NCI-H446 (cell line): ENCODE results near the gene MAPK4.
A peak's percentile ranks its signal among the peaks of the same experiment; 100 is the strongest.
"Not testable (repeated sequence)": the region's sequence is repeated elsewhere in the genome, so short reads cannot be mapped to it uniquely, and the experiment has no call there.

ENCODE experiments used
- DNase-seq, 2 experiments: peaks; one replicate each; lab custom pipeline; 2025; lab: John Stamatoyannopoulos, UW

MAPK4 gene

DNA sequence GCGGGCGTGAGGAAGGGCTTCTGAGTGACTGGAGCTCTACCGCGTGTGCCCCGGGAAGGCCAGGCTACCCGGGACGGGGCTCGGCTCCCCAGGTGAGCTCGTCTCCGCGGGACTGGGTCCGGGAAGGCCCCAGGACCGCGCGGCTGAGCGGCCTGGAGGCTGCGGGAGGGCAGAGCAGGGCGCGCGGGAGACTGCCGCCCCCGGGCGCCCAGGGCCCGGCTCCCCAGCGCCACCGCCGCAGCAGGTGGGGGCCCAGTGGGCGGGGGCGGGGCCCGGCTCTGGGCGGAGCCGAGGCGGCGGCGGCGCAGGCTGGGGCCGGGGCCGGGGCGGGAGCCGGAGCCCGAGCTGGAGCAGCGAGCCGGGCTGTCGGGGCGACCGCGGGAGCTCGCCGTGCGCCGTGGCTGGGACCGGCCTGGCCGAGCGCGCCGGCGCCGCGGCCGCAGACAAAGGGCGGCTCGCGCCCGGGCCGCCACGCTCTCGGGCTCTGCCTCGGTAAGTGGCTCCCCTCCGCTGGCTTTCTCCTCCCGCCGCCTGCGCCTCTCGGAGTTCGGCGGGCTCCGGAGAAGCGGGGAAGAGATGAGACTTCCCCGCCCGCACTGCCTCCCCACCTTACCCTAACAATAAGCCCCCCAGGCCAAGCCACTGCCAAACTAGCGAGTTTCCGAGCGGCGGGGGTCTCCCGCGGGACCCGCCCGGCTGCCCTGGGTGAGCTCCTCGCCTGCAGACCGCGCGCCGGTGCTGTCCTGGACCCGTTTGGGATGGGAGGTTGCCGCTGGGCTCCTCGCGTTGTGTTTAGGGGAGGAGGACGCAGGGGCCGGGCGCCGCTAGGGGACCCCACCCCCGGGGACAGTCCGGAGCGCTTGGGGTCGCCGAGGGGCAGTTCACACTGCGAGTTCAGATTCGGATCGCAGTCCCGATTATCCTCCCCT is at the start of gene MAPK4:
MAPK4 (plus strand) TSS at position 336 of the 929 bp plus-strand sequence. CDS start 103,872 bp downstream, outside the sequence.
- DNase-seq: peak in 1 of 2 experiments; percentile 15

DNA sequence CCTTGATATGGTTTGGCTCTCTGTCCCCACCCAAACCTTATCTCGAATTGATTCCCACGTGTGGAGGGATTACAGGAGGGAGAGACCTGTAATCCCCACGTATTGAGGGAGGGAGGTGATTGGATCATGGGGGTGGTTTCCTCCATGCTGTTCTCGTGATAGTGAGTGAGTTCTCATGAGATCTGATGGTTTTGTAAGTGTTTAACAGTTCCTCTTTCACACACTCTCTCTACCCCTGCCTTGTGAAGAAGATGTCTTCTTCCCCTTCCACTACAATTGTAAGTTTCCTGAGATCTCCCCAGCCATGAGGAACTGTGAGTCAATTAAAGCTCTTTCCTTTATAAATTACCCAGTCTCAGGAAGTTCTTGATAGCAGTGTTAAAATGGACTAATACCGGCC is 42.6 kb upstream of the MAPK4 start:
- DNase-seq: not testable (repeated sequence)

DNA sequence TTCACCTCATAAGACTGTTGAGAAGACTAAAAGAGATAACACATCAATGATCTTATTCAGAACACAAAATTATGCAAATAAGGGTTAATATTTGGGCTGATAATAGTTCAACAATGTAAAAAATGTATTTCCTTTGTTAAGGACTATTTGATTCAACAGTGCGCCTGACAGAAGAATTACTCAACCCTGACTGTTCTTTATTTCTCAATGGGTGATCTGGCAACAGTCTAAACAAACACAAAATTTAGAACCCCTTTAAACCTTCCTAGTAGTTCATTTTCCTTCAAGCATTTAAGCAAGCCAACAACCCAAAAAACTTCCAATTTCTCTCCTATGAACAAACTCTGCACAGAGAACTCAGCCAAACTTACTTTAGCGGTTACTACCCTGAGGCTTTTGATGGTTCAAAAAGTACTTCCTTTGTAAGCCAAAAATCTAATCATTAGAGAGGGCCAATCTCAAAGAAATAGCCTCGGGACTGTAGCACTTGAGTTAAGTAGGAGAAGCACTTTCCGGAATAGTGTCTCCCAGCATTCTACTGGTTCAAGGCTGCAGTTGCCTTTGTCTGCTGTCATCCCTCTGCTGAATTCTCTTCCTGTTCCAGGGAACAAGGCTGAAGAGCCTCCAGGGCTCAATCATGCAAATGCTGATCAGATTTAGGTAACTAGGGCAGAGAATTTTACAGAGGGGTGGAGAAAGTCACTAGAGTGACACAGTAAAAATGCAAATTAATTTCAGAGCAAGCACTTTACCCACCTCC is 40.9 kb upstream of the MAPK4 start:
- no peak for DNase-seq

DNA sequence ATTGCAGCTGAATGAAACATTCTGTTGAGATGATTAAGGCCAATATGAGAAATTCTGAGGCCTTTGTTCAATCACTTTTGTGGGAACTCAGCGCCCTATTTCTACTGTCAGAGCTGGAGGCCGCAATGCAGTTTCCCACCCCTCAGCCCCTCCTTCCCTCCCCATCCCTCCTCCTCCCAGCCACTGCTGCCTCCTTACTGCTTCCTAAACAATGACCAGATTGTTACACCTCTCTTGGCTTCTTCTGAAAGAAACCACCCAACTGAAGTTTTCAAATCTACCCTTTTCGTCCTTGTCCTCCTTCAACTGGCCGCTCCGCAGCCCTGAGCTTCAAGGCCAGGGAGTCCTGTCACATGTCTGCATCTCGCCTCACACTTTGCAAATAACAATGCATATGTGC is 36.7 kb upstream of the MAPK4 start:
- DNase-seq: no peak

DNA sequence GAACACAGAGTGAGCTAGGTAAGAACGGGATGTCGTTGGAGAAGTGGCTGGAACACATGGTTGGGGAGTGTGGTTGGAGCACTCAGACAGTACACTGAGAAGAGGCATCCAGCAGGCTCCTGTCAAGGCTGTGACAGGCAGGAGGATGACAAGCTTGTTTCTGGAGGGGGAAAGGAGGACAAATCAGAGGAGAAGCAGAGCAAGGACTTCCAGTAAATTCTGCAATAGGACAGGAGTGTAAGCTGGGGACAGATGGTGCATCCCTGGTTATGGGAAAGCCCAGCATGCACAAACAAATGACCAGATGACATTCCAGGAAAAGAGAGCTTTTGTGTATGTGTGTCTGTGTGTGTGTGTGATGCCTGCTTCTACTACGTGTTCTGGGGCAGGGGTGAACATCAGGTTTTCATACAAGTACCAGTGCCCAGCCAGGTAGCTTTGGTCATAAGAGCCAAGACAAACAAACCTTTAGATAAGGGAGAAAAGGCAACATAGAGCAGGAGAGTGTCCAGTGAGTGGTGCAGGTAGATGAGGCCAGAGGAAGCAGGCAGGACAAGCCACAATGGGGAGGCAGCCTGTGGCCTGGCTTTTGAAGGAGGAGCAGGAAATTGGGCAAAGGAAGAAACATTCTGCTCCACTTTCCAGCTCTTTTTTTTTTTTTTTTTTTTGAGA is 32.1 kb upstream of the MAPK4 start:
- DNase-seq: no peak

DNA sequence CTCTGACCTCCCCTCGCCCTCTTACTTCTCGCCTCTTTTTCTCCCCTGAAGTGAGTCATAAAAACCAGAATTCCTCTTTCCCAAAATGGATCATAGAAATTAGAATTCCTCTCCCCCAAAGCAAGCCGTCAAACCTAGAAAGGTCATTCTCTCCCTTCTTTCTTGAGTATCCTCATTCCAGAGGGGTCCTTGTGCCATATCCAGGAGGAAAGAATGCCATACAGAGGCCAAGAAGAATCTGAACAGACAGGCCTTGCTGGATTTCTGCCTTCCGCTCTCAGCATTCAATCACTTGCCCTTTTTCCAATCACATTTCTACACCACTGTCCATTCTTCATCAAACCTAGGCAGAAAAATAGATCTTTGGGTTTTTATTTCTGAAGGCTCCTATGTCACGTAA is 31.1 kb upstream of the MAPK4 start:
- DNase-seq: no peak

DNA sequence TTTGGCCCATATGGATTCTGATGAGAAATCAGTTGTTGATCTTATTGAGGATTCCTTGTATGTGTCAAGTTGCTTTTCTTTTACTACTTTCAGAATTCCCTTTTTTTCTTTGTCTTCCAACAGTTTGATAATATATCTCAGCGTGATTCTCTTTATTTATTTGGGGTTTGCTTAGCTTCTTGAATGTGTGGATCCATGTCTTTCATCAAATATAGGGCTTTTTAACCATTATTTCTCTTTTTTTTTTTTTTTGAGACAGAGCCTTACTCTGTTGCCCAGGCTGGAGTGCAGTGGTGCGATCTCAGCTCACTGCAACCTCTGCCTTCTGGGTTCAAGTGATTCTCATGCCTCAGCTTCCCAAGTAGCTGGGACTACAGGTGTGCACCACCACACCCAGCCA is 26.1 kb upstream of the MAPK4 start:
- DNase-seq: not testable (repeated sequence)

DNA sequence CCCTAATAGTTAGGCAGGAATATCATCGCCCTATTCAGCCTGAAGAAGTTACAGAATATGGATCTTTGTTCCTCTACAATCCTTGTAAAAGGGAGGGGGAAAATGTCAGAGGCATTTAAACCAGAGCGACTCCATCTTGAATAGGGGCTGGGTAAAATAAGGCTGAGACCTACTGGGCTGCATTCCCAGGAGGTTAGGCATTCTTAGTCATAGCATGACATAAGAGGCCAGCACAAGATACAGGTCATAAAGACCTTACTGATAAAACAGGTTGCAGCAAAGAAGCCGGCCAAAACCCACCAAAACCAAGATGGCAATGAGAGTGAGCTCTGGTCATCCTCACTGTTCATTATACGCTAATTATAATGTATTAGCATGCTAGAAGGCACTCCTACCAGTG is 15.4 kb upstream of the MAPK4 start:
- DNase-seq: not testable (repeated sequence)

DNA sequence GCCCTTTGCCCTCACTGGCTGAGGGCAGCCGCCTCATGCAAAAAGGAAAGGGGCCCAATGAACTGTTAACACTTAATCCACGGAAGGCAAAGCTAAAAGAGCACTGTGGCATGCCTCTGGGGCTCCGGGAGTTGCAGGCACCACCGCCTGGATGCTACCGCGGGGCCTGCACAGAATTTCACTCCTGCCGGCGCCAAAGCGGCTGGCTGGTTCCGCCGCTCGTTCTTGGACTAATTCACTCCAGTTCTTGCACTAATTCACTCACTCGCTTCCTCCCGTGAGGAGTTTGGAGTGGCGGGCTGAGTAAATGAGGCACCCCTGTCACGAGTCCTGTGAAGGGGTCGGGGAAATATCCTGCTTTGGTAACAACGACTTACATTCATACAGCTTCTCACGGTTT is 14.0 kb upstream of the MAPK4 start:
- DNase-seq: no peak

DNA sequence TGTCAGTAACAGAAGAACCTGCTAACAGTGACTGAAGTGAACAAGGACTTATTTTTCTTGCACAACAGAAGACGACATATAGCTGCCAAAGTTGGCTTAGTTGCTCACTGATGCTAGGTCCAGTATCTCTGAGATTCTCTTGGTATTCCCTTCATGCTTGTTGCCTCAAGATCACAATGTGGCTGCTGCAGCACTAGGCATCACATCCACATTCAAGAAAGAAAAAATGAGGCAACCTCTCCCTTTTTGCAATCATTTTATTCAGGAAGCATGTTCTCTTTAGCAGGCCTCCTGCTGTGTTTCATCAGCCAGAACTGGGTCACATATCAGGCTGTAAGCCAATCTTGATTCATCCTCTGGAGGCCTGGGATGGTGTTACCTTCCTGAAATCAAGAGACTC is 11.7 kb upstream of the MAPK4 start:
- DNase-seq: no peak

DNA sequence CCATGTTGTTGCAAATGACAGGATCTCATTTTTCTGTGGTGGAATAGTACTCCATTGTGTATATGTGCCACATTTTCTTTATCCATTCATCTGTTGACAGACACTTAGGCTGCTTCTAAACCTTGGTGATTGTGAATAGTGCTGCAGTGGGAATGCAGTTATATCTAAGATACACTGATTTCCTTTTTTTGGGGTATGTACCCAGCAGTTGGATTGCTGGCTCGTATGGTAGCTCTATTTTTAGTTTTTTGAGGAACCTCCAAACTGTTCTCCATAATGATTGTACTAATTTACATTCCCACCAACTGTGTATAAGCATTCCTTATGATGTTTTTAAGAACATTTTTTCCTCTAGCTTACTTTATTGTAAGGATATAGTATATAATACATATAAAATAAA is 8.2 kb upstream of the MAPK4 start:
- DNase-seq: not testable (repeated sequence)

DNA sequence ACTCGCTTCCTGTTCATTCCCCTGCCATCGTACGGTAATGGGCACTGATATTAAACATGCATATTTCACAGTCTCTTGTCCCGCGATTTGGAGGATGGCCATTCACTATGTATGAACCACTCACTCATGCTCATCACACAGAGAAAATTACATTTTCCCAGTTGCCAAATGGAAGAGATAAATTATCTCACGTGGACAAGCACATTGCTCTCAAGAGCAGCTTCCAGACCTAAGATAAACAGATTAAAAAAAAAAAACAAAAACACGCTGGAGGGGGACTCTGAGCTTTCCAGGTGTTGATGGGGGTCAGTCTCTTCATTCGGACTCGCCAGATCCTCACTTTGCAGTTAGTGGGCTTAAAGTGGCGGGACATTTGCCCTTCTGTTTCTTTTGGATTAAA is 1.7 kb upstream of the MAPK4 start:
- no peak for DNase-seq

DNA sequence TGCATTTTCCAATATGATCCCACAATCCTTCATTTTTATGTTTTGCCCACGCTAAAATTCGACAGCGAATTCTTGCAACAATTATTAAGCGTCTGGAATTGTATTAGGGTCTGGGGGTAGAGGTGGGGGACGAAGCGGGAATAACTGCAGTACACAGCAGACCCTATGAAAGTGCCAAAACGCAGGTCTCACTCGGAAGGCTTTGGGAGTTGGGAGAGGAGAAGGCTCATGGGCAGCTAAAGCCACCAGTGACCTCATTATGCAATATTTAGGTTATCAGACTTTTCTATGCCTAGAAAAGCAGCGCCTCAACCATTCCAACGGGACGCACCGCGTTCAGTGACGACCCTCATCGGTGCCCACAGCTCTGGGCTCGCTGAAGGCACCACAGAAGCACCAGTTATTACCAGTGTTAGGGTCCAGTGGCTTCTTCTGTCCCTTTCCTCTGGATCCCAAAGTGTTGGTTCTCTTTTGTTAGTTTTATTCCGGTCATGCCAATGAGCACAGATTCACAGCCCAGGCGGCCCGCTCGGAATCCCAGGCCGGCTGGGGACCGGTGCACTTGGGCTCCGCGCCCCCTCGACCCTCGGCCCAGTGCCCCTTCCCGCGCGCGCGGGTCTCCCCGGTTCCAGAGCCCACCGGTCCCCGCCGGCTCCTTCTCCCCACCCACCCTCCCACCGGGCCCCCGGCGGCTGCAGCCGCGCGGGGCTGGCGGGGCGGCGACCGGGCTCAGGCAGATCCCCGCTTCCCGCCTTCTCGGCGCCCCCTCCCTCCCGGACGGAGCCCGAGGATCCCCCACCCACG is 737 bp upstream of the MAPK4 start:
- DNase-seq: no peak

DNA sequence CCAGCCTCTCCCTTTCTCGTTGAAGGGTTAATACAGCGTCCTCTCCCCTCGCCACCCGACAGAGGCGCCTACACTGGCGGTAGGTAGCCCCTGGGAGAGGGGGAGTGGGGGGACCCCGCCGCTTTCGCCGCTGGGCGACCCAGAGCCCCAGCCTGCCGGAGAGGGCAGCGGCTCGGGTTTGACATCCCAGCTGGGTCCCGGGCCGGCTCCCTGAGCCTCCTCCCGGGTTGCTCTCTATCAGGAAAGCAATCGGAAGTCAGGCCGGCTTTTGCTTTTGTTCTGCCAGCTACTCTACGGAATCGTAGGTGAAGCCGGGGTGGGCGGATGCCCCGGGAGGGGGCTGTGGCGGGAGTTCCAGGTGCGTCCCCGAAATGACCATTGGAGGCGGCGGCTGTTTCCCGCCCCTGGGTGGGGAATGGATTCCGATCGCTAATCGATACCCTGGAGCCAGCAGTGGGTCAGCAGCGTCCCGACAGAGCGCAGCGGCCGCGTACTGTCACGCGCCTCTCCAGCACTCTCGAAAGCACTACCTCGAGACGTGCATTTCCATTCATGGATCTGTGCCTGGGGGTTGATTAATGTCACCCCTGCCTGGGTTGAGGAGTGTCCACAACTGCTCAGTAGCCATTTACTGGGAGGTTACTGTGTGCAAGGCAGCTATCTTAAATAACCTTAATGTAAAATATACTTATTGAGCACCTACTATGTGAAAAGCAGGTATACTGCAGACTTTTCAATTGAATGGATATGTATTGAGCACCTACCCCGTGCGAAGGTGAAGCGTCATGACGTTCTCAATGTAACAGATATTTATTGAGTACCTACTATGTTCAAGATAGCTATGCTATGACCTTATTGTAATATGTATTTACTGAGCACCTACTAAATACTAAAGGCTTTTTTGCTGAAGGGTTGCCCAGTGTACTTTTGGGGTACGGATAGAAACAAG is 1.1 kb downstream of the MAPK4 start:
- no peak for DNase-seq

DNA sequence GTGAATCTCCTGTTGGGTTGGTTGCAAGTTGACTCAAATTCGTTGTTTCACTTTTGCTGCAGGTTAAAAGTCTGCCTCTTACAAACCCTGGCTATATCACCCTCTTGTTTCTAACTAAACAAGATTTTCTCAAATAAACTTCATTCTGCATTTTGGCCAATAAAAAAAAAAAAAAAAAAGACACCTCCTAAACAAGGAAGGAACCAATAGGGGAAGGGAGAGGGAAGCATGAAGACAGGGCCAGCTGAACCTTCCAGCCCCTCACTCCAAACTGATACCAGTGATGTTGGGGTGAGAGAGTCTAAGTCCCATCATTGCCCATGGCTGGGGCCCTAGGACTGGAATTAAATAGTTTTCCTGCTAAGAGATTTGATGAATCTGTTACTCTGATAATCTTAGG is 2.4 kb downstream of the MAPK4 start:
- not testable (repeated sequence) for DNase-seq

DNA sequence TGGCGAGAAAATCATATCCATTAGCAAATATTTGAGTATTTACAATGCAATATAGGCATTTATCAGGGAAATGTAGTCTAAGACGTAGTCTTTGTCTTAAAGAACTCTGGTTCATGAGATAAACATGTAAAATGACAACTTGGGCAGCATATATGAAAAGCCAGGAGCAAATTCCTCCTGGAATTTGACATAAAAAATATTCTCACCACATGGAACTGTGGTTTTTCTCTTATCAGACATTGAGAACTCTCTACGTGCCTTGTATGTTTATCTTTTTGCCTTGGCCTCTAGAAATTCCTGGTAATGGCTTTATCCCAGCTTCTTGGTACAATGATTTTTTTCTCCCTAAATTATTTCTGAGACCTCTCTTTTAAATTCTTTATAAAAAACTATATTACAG is 2.8 kb downstream of the MAPK4 start:
- no peak for DNase-seq

DNA sequence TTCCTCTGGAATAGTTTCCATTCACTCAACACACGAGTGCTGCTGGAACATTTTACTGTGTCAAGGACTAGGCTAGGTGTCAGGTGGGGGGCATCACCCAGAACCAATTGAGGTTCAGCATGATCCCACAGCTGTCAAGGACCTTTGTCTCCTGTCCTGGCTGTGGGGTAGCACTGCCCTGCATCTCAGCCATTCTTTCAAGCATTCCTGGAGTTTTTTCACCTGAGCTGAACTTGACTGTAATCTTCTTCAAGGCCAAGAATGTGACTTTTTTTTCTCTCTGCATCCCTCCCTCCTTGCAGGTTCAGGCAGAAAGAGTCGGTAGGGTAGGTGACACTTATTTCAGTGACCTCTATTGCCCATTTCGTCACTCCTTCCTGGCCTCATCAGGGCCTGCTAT is 3.5 kb downstream of the MAPK4 start:
- no peak for DNase-seq

DNA sequence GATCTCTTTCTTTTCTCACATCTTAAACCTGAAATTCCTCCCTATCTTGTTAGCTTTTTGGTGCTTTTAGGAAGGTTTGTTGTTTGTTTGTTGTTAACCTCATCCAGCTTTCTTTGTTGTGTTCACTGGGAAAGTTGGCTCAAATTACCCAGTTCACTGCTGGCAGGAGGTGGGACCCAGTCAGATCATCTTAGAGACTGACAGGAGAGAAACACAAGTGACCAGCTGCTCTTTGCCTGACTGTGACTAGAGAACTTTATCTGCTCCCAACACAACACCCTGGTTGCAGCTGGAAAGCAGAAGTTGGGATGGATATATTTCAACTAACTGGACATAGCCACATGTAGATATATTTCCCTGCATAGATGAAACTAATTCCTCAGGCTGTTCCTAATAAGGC is 10.0 kb downstream of the MAPK4 start:
- no peak for DNase-seq

DNA sequence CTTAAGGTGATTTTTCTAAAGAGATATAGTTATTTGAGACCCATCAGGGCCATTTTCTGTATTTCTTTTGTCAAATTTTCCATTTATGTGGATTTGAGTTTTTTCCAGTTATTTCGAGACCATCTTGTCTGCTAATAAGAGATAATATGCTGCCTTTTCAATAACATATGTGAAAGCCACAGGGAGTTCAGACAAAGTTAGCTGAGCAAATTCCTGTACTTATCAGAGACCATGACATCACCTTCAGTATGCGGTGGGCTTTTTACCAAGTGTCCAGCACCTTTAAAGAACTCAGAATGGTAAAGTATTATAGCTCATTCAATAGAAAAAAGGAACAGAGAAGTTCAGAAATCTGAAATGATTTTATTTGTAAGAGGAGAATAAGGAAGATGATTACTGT is 11.7 kb downstream of the MAPK4 start:
- DNase-seq: no peak

DNA sequence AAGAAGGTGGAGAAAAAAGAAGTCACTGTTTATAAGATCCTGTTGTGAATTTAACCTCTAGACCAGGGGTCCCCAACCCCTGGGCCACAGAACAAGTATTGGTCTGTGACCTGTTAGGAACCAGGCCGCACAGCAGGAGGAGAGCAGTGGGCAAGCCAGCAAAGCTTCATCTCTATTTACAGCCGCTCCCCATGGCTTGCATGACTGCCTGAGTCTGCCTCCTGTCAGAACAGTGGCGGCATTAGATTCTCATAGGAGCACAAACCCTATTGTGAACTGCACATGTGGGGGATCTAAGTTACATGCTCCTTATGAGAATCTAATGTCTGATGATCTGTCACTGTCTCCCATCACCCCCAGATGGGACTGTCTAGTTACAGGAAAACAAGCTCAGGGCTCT is 13.3 kb downstream of the MAPK4 start:
- DNase-seq: not testable (repeated sequence)

DNA sequence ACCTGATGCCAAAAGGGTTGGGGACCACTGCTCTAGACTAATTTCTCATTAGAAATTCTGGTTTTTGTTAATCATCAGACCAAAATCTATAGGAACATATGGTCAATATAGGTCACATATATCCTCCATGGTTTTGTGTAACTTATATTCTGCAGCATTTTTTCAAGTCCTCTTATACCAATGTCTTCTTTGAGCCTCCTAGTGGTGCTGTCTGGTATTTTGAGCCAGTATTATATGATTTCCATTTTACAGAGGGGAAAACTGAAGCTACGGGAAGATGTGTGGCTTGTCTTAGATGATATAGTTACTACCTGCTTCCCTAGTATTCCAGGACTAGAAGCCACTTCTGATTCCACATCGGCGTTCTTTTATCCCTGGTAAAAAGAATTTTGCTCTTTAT is 13.8 kb downstream of the MAPK4 start:
- no peak for DNase-seq
